ENCODE results near the gene NAIF1. TPM values are rescaled to one million over a fixed set of nuclear protein-coding genes. Genes with fewer than 3 reads are reported as not detected.

Gene NAIF1
- total RNA-seq, 6 experiments from 2014 or later, result 3.9 to 6.8 (median 5.7) TPM

DNA sequence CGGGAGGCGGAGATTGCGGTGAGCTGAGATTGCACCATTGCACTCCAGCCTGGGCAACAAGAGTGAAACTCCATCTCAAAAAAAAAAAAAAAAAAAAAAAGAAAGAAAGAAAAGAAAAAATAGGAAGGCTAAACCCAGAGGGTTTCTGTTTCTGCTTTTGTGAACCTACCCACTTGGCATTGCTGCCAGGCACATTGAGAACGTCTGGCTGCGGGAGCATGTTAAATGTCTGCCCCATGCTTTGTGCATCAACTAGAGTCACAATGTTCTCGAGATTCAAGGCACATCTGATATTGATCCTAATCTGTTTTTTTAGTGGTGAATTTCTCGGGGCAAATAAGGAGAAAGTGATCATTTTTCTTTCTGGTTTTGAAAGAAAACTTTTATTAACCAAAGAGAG lies 3.8 kb upstream of the NAIF1 start:
- Histone ChIP-seq H3K4me3 (no peak overlapping the region), H3K9me3 (no peaks in the 10 kb centered on the region), H3K27ac (peak overlapping the region in 2 of 3 donors; percentile 79 to 86), H3K36me3 (no peaks in the 10 kb centered on the region), H3K4me1 (peaks cover 0 to 54% (median 29%) of the 10 kb centered on the region in 4 donors), H3K27me3 (no peaks in the 10 kb centered on the region)
- ATAC-seq (no peak), DNase-seq (no peak)
- intact Hi-C loops (cut with DNase I), result no loop called here
- TF ChIP-seq POLR2A (IDR thresholded peaks at IDR 0.05), result no peak
- TF ChIP-seq CTCF (IDR thresholded peaks at IDR 0.05), result no peak
- WGBS (ENCODE audit: insufficient coverage, low coverage, low lambda C conversion rate, missing lambda C conversion rate), result 31% methylated on average over 7 of the region's 7 CpGs

- ATAC-seq, result no peak
- peak; percentile 66 to 75 (median 67) for DNase-seq
- Histone ChIP-seq H3K27me3 (no peaks in the 10 kb centered on the region), H3K4me1 (peaks cover 0 to 51% (median 27%) of the 10 kb centered on the region in 4 donors), H3K4me3 (peak overlapping the region; percentile 86 to 96 (median 88)), H3K36me3 (no peaks in the 10 kb centered on the region), H3K27ac (peak overlapping the region; percentile 81 to 93 (median 82)), H3K9me3 (no peaks in the 10 kb centered on the region)
- peak in 1 of 4 donors; percentile 4 for TF ChIP-seq CTCF (IDR thresholded peaks at IDR 0.05)
- peak; percentile 36 for TF ChIP-seq POLR2A (IDR thresholded peaks at IDR 0.05)
- intact Hi-C loops (cut with DNase I), result no loop called here
- WGBS (ENCODE audit: insufficient coverage, low coverage, low lambda C conversion rate, missing lambda C conversion rate), result under 1% methylated on average over 11 of the region's 50 CpGs
These were observed 1.5 kb upstream of the NAIF1 start for GRCh38 chr9:128068386-128069205.

DNA sequence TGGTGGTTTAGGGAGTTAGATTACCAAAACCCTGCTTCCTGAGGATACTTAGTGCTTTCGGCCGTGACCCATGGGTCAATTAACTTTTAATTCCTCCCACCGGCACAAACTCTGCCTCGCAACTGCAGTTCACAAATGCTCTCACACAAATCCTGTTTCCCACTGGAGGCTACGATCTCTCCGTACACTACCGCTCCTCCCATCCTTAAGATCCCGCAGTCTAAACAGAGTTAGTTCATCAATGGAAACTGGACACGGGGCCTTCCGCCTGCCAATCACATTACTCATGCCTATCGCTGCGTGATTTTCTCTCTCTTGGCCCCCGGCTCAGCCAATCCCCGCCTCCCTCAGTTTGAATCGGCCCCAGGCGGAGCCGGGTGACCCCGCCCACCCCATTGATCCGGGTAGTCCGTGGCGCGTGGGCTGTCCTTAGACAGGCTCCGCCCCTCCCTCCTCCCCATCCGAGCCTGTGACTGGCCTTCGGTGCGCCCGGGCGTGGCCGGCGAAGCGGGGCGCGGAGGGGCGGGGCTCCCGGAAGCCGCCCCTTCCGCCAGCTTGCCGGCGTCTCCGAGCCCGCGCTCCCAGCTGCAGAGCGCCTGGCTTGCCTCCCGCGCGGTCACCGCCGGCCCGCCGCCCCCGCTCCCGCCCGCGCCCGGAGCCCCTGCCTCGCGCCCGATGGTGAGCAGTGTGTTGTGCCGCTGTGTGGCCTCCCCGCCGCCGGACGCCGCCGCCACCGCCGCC lies 695 bp upstream of the NAIF1 start, which contains the start of gene SLC25A25:
SLC25A25 (plus strand) TSS at position 588 of the 741 bp plus-strand sequence; CDS start at position 676, 88 bp downstream.
- Histone ChIP-seq H3K36me3 (no peaks in the 10 kb centered on the region), H3K27me3 (no peaks in the 10 kb centered on the region), H3K9me3 (no peaks in the 10 kb centered on the region), H3K4me3 (peak within 1 kb of the TSS; percentile 86 to 96 (median 88)), H3K27ac (peak within 1 kb of the TSS; percentile 93 to 95 (median 94)), H3K4me1 (peaks cover 0 to 54% (median 21%) of the 10 kb centered on the region in 4 donors)
- TF ChIP-seq POLR2A (IDR thresholded peaks at IDR 0.05) (peak; percentile 97), CTCF (IDR thresholded peaks at IDR 0.05) (no peak)
- DNase-seq (peak; percentile 100), ATAC-seq (peak; percentile 84 to 92 (median 85))
- WGBS (ENCODE audit: insufficient coverage, low coverage, low lambda C conversion rate, missing lambda C conversion rate), result 0% methylated on average over 14 of the region's 67 CpGs
- intact Hi-C loops (cut with DNase I), result no loop called here

DNA sequence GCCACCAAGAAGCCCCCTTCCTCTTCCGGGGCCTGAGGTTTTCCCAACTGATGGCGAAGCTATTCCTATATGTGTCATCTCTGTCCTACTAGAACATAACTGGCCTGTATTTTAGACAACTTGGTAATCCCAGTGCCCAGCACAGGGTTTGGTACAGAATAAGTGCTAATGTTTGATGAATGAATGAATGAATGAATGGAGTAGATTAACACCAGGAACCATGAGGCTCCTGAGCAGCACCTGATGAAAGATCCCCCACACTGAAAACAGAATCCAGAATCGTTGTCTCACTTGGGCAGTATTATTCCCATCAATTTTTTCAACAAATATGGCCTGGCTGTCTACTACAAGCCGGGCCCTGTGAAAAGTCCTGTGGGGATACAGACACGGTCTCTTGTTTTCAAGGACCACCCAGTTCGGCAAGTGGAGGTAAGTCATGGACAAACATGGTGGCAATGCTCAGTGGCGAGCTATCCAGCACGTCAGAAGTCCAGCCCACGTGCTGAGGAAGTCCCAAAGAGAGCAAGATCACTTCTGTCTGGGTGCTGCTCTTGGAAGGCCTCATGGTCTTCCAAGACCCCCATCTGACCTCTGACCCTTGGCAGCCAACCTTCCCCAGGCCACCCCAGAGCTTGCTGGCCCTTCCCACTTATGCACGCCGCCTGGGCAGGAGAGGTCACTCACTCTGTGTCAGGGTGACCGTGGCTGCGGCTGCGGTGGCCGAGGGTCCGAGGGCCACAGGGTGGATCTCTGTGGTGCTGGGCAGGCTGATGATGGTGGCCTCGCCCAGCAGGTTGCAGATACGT lies 1.0 kb downstream of the NAIF1 start:
- Histone ChIP-seq H3K27ac (peak overlapping the region; percentile 69 to 93 (median 72)), H3K9me3 (no peaks in the 10 kb centered on the region), H3K27me3 (no peaks in the 10 kb centered on the region), H3K4me3 (peak overlapping the region; percentile 46 to 86 (median 59)), H3K36me3 (no peaks in the 10 kb centered on the region), H3K4me1 (peaks cover 0 to 42% (median 12%) of the 10 kb centered on the region in 4 donors)
- peak in 1 of 3 donors; percentile 58 for DNase-seq
- WGBS (ENCODE audit: insufficient coverage, low coverage, low lambda C conversion rate, missing lambda C conversion rate), result 79% methylated on average over 7 of the region's 18 CpGs
- no peak for ATAC-seq
- TF ChIP-seq POLR2A (IDR thresholded peaks at IDR 0.05) (no peak), CTCF (IDR thresholded peaks at IDR 0.05) (no peak)
- intact Hi-C loops (cut with DNase I), result no loop called here
